GM19035 (cell line): Measurements from ENCODE around the gene OSBPL5.

Source experiments
- ATAC-seq: cut with Tn5 transposase; IDR thresholded peaks from one replicate; pipeline ENCODE4 v1.9.1; 2021; ENCODE audit not compliant: unreplicated experiment

Gene OSBPL5

DNA sequence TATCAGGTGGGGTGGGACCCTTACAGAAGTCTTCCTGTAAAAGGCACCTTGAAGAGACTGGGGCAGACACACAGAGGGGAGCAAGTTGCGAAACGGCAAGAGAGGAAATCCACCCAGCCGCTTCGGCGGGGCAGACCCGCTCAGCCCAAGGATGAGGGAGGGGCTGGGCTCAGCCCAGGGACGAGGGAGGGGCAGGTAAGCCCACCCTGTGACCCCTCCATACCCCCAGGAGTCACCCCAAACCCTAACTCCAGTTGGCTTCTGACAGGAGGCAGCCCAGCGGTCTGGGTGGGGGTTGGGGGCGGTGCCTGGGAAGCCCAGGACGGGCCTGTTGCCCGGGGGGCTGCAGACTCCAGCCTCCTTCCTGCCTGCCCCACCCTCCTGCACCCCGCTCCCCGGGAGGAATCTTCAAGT, 965 bp downstream of the OSBPL5 start:
- ATAC-seq, result no peak

- no peak for ATAC-seq
These were observed 1.7 kb downstream of the OSBPL5 start for GRCh38 chr11:3163241-3163981.

- ATAC-seq, result no peak
These were observed 2.5 kb downstream of the OSBPL5 start for GRCh38 chr11:3162410-3163240.

- ATAC-seq, result no peak
These were observed 3.2 kb downstream of the OSBPL5 start for GRCh38 chr11:3161720-3162409.

DNA sequence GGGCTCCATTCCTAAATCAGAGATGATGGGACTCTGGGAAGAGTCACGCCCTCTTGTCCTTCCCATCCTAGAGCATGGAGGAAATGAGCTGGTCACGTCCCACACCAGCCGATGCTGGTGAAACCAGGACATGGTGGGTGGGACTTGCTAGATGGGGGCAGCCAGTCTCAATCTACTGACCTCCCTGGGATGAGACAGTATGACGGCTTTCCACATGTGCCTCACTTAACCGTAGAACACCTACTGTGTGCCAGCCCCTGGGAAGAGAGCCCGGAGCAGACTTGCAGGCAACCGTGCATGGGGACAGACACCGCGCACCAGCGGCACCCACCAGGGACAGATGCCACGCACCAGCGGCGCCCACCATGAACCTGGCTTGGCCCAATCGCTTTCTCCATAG, 3.8 kb downstream of the OSBPL5 start:
- no peak for ATAC-seq

- ATAC-seq, result no peak
These were observed 4.7 kb downstream of the OSBPL5 start for GRCh38 chr11:3160252-3161031.

DNA sequence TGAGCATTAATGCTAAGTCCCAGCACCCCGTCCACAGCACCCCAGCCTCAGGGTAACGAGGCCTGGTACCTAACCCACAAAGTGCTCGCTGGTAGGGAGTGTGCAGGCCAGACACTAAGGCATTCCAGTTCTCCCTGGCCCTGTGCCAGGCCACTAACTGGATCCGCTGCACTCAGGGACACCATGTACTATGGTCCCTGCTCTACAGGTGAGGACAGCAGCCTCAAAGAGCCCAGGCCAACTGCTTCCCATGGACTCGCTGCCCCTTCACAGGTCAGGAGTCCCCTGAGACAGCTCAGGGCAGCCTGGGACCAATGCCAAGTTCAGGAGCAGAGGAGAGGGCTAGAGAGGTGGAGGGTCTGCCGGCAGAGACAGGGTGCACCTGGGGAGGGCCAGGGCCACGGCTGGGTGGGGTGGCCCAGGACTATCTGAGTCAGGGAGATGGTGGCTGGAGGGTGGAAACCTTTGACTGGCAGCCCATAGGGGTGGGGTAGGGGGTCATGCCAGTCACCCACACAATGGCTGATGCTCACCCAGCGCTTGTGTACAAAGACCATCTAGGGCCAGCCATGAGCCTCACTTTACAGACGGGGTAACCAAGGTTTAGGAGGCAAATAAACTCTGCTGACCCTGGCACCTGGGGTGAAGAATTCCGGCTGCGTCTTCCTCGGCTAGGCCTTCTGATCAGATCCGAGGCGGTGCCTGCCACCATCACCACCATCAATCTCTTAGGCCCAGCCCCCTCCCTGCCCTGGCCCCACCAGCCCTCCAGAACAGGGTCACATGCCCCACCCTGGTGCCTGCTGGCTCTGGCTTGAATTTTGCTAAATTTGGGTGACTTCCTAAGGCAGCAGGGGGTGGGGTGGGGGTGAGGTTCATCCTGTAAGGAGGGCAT, 5.6 kb downstream of the OSBPL5 start:
- no peak for ATAC-seq

GRCh38 chr11:3158821-3159220, 6.3 kb downstream of the OSBPL5 start:
- ATAC-seq, result no peak

- no peak for ATAC-seq
These were observed 6.9 kb downstream of the OSBPL5 start for GRCh38 chr11:3158131-3158591.

GRCh38 chr11:3157381-3158130, 7.6 kb downstream of the OSBPL5 start:
- ATAC-seq, result no peak

DNA sequence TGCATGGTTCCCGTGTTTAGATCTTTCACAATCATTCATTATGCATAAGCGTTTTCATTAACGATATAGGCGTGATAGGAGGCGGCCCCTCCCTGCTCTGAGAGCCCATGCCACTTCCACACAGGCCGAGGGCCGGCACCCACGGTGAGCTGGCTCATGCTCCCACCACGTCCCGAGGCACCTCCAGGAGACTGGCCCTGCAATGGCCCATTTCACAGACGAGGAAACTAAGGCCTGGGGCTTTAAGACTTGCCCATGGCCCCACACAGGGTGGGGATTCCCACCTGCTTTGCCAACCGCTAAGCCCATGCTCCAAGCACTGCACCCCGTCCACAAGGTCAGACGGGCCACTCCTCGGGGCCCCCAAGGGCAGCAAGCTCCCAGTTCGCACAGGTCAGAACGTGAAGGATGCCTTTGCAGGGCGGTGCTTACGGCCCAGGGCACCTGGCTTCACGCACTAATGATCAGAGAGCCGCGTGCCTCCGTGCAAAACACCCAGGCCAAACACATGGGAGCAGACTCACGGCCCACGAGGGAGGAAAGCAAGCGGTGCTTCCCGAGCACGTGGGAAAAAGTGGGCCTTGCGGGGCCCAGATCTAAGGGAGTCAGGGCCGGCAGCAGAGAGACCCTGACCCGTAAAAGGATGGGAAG, 8.3 kb downstream of the OSBPL5 start:
- ATAC-seq, result no peak

GRCh38 chr11:3156282-3156660, 8.8 kb downstream of the OSBPL5 start:
- no peak for ATAC-seq

DNA sequence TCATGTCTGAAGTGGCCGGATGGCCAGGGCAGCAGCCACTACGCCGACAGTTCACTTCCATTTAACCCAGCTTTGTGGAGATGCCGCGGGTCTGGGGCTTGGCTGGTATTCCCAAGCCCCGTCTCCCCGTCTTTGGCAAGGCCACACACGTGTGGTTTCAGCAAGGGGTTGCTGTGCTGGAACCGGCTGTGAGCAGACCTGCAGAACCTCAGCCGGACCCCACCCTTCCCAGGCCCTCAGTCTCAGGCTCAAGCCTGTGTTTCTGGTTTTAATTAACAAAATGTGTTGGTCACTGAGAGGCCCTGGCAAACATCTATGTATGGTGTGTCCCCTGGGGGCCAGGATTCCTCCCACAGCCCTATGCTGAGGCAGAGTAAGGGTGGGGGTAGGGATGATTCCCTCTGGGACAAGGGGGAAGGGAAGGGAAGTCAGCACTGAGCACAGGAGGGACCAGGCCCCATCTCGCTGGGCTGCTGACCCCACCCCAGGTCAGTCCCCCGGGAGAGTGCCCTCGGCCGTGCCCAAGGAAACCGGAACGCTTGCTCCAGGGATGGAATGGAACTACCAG, 9.3 kb downstream of the OSBPL5 start:
- ATAC-seq, result no peak

GRCh38 chr11:3155216-3155615, 9.9 kb downstream of the OSBPL5 start:
- no peak for ATAC-seq

DNA sequence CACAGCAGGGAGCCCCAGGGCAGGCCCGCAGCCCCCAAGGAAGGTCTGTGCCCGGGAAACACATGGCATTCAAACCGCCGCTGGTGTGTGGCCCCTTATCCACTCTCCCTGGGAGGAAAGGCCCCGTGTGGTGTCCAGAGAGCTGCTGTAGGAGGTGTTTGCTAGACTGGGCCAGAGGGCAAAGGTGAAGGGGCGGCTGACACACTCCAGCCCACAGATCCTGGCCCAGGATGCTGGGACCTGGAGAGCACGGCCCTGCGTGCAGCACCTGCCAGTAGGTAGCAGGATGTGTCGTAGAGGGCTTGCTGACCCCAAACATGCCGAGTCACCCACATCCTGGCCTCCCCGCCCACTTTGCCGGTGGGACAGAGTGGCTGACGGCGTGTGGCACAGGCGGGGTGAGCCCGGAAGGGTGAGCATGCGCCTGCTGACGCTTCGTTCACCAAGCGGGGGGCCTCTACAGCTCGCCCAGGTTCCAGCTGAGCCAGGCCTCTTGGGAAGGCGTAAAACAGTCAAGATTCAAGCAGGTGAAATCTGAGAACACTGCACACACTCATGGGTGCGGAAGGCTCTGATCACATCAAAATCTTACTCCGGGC, 11.0 kb downstream of the OSBPL5 start:
- ATAC-seq, result no peak

DNA sequence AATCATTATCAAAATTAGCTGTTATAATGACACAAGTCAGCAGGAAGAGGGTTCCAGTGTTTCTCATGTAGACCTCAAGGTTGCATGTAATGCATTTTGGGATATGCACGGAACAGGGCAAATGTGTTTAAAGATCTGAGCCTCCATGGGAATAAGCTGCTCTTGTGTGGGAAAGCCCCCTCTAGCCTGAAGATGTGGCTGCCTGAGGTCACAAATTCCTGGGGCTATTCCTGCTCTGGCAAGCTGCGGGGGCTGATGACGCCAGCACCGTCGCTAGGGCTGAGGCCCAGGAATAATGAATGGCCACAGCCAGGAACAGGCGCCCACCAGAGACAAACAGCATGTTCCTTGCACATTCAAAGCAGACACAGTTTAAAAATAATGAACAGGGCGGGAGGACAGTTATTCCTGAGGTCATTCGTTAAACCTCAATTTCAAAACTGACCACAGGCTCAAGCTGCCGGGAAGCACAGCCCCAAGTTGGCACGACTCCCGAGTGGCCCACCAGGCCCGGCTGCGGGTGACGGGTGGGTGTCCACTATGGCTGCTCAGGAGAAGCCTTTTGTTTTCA, 11.7 kb downstream of the OSBPL5 start:
- ATAC-seq, result no peak

DNA sequence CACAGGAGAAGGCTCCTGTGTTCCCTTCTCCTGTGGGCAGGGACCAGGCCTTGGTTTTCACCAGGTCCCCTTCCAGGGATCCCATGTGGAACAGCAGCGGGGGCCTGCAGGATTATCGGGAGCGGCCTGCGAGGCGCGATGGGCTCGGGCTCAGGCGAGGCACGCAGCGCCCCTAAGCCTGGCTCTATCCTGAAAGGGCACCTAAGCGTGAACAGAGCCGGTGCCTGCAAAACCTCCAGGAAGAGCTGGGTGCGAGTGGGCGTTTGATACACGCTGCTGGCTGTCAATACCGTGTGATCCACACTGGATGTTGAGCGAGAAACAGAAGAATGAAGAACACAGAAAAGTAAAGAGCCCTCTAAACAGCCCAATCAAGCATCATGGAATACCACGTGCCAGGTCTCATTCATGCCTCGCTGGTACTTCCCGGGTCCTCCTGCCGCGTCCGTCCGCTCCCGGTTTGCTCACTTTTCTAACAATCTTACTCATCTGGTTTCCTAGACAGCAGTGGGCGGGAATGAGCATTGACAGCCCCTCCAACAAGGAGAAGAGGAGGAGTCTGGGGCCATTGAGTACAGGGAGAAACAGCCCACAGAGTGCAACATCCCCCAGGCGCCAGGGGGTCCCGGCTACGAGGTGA, 12.5 kb downstream of the OSBPL5 start:
- no peak for ATAC-seq
